H1 (cell line): Measurements from ENCODE around the gene DSCAM. TPM values are rescaled to one million over a fixed set of nuclear protein-coding genes. Genes with fewer than 3 reads are reported as not detected.

Experiments
- CTCF ChIA-PET: fragments of 300-600 bp; sonication (Branson Sonifier 250); formaldehyde crosslinking; loops from one replicate; lab custom pipeline; 2021; ENCODE audit not compliant: partially characterized antibody; lab: Charles Lee
- POLR2A ChIA-PET: fragments of 300-600 bp; sonication (Branson Sonifier 250); formaldehyde crosslinking; loops from one replicate; lab custom pipeline; 2021; ENCODE audit warnings: inconsistent platforms; ENCODE audit not compliant: partially characterized antibody; lab: Charles Lee
- DNase-seq, 2 experiments: peaks; one replicate each; pipeline versions ENCODE4 v3.0.0 to v3.0.0-alpha.2; 2010 to 2022; ENCODE audit warnings: low spot score in 2 of 2, low read depth in 1 of 2, mixed read lengths in 1 of 2
- FAIRE-seq: peaks from 2 replicates; lab custom pipeline; 2011; peaks lifted over from hg19 to GRCh38; lab: Jason Lieb, UNC
- H2AFZ ChIP-seq: 2 replicates; pipeline ENCODE4 v1.8.1; 2012; ENCODE audit warnings: low read length, inconsistent platforms
- H2AK5ac ChIP-seq: 2 replicates; pipeline ENCODE4 v1.6.1; 2013; ENCODE audit warnings: low read depth, low read length
- H2BK120ac ChIP-seq: replicated peaks from 2 replicates; pipeline ENCODE3; 2013; ENCODE audit warnings: low read depth, low read length, inconsistent platforms
- H2BK12ac ChIP-seq: 2 replicates; pipeline ENCODE4 v1.6.1; 2013; ENCODE audit warnings: low read depth, low read length
- H2BK15ac ChIP-seq: 2 replicates; pipeline ENCODE4 v1.6.1; 2013; ENCODE audit warnings: low read length
- H2BK20ac ChIP-seq: 2 replicates; pipeline ENCODE4 v1.6.1; 2013; ENCODE audit warnings: low read length
- H2BK5ac ChIP-seq: 2 replicates; pipeline ENCODE4 v1.6.1; 2013; ENCODE audit warnings: low read depth, low read length
- H3K14ac ChIP-seq: 2 replicates; pipeline ENCODE4 v1.6.1; 2013; ENCODE audit warnings: inconsistent platforms; ENCODE audit not compliant: insufficient read length
- H3K18ac ChIP-seq: 2 replicates; pipeline ENCODE4 v1.6.1; 2013; ENCODE audit warnings: low read length; ENCODE audit errors: extremely low read depth
- H3K23ac ChIP-seq: 2 replicates; pipeline ENCODE4 v1.6.1; 2013; ENCODE audit warnings: inconsistent platforms; ENCODE audit not compliant: insufficient read length
- H3K23me2 ChIP-seq: 2 replicates; pipeline ENCODE4 v1.6.1; 2013; ENCODE audit warnings: low read depth, low read length
- H3K27ac ChIP-seq: 2 replicates; pipeline ENCODE4 v1.6.1; 2011; ENCODE audit warnings: low read depth, low read length, inconsistent platforms
- H3K27me3 ChIP-seq, 4 experiments: replicated peaks in 1 of 4; 1 replicate in 1 of 4; 2 replicates in 3 of 4; pipeline versions ENCODE4 v1.6.1 to v1.8.1; 2011 to 2013; ENCODE audit warnings: low read length in 3 of 4, mild to moderate bottlenecking in 3 of 4, inconsistent platforms in 2 of 4, mixed read lengths in 2 of 4, moderate library complexity in 1 of 4; ENCODE audit not compliant: control insufficient read depth in 3 of 4, insufficient read depth in 3 of 4; ENCODE audit errors: extremely low read depth in 1 of 4
- H3K36me3 ChIP-seq, 4 experiments: 2 replicates each; pipeline versions ENCODE4 v1.6.1 to v1.8.1; 2011 to 2013; ENCODE audit warnings: mild to moderate bottlenecking in 4 of 4, low read length in 3 of 4, moderate library complexity in 2 of 4, control low read depth in 1 of 4, inconsistent platforms in 1 of 4; ENCODE audit not compliant: insufficient read depth in 4 of 4, control insufficient read depth in 2 of 4
- H3K4ac ChIP-seq: replicated peaks from 2 replicates; pipeline ENCODE3; 2013; ENCODE audit warnings: low read length, low read depth, mixed read lengths, inconsistent platforms; ENCODE audit not compliant: insufficient read length
- H3K4me1 ChIP-seq, 4 experiments: replicated peaks in 1 of 4; 1 replicate in 1 of 4; 2 replicates in 3 of 4; pipeline versions ENCODE4 v1.6.1 to v1.8.1; 2011 to 2013; ENCODE audit warnings: low read length in 3 of 4, inconsistent platforms in 2 of 4, mixed read lengths in 1 of 4; ENCODE audit not compliant: insufficient read depth in 4 of 4, control insufficient read depth in 3 of 4
- H3K4me2 ChIP-seq, 2 experiments: 2 replicates each; pipeline versions ENCODE4 v1.6.1 to v1.8.1; 2011 to 2013; ENCODE audit warnings: low read depth in 2 of 2, low read length in 2 of 2, control low read depth in 1 of 2, inconsistent platforms in 1 of 2, mild to moderate bottlenecking in 1 of 2; ENCODE audit not compliant: insufficient read depth in 1 of 2
- H3K4me3 ChIP-seq, 4 experiments: fragments of 200-600, 300-600 bp in 1 of 4; sonication (generic), shearing (Covaris generic), sonication (Bioruptor Twin) in 1 of 4; 2 replicates each; pipeline versions ENCODE4 v1.5.1 to v1.8.1; 2011 to 2016; ENCODE audit warnings: low read length in 4 of 4, low read depth in 3 of 4, control low read depth in 2 of 4, inconsistent platforms in 2 of 4, mild to moderate bottlenecking in 2 of 4, mixed read lengths in 1 of 4, moderate library complexity in 1 of 4; ENCODE audit not compliant: insufficient read depth in 2 of 4; ENCODE audit errors: extremely low read depth in 1 of 4
- H3K56ac ChIP-seq: replicated peaks from 2 replicates; pipeline ENCODE3; 2013; ENCODE audit warnings: low read depth, mild to moderate bottlenecking, mixed read lengths, low read length, inconsistent platforms; ENCODE audit not compliant: insufficient read length
- H3K79me1 ChIP-seq: 2 replicates; pipeline ENCODE4 v1.6.1; 2013; ENCODE audit warnings: low read depth, low read length, control low read depth
- H3K79me2 ChIP-seq, 2 experiments: 2 replicates each; pipeline versions ENCODE4 v1.6.1 to v1.8.1; 2012 to 2013; ENCODE audit warnings: low read length in 2 of 2, mild to moderate bottlenecking in 2 of 2, inconsistent platforms in 1 of 2; ENCODE audit not compliant: insufficient read depth in 2 of 2, control insufficient read depth in 1 of 2
- H3K9ac ChIP-seq, 4 experiments: replicated peaks in 1 of 4; 1 replicate in 1 of 4; 2 replicates in 3 of 4; pipeline versions ENCODE4 v1.6.1 to v1.8.1; 2011 to 2013; ENCODE audit warnings: low read depth in 3 of 4, low read length in 3 of 4, control low read depth in 2 of 4, mild to moderate bottlenecking in 2 of 4, moderate library complexity in 2 of 4, inconsistent platforms in 1 of 4; ENCODE audit errors: extremely low read depth in 1 of 4
- H3K9me3 ChIP-seq, 2 experiments: 2 replicates each; pipeline versions ENCODE4 v1.6.1 to v1.8.1; 2012 to 2013; ENCODE audit warnings: mild to moderate bottlenecking in 2 of 2, moderate library complexity in 2 of 2, control low read depth in 1 of 2, inconsistent platforms in 1 of 2, low read depth in 1 of 2, low read length in 1 of 2, mixed read lengths in 1 of 2; ENCODE audit not compliant: insufficient read depth in 2 of 2
- H4K20me1 ChIP-seq, 2 experiments: replicated peaks in 1 of 2; 2 replicates each; pipeline versions ENCODE3 to v1.8.1; 2011 to 2013; ENCODE audit warnings: inconsistent platforms in 2 of 2, low read length in 2 of 2, mild to moderate bottlenecking in 1 of 2; ENCODE audit not compliant: insufficient read depth in 2 of 2, control insufficient read depth in 1 of 2
- H4K5ac ChIP-seq: 2 replicates; pipeline ENCODE4 v1.6.1; 2013; ENCODE audit warnings: low read length, low read depth, mixed read lengths, inconsistent platforms; ENCODE audit not compliant: insufficient read length
- H4K8ac ChIP-seq: 2 replicates; pipeline ENCODE4 v1.8.0; 2013; ENCODE audit warnings: mild to moderate bottlenecking, moderate library complexity, low read length, inconsistent platforms; ENCODE audit not compliant: insufficient read depth; ENCODE audit errors: extremely low read depth
- H4K91ac ChIP-seq: replicated peaks from 2 replicates; pipeline ENCODE3; 2013; ENCODE audit warnings: low read length, mixed read lengths, inconsistent platforms; ENCODE audit not compliant: insufficient read length
- NRF1 ChIP-seq: IDR thresholded peaks from 2 replicates; pipeline ENCODE4 v1.6.1; 2011; ENCODE audit warnings: mild to moderate bottlenecking, low read depth, low read length, improper control_type of control experiment
- SRF ChIP-seq: IDR thresholded peaks from 2 replicates; pipeline ENCODE4 v1.6.1; 2011; ENCODE audit warnings: mild to moderate bottlenecking, low read depth, low read length, moderate library complexity
- WGBS, 2 experiments: shearing (Covaris generic) in 1 of 2; methylation state at CpG; one replicate each; pipeline versions ENCODE4 v1.1.6 to v1.1.7; 2013 to 2015; ENCODE audit warnings: low lambda C conversion rate in 2 of 2, mixed read lengths in 2 of 2, inconsistent platforms in 1 of 2, low coverage in 1 of 2, missing lambda C conversion rate in 1 of 2; ENCODE audit not compliant: insufficient replicate concordance in 2 of 2, insufficient coverage in 1 of 2, insufficient read length in 1 of 2; ENCODE audit errors: extremely low coverage in 1 of 2, missing lambda C conversion rate in 1 of 2; 5-methylcytosine and 5-hydroxymethylcytosine counted together
- polyA plus RNA-seq, 7 experiments: library from polyadenylated mRNA; depleted of rRNA in 3 of 7; stranded (reverse) in 5 of 7; unstranded in 2 of 7; fragments of >200 nt in 5 of 7; fragments of 200-250 nt in 2 of 7; gene quantifications; 1 replicate in 5 of 7; 2 replicates in 1 of 7; 4 replicates in 1 of 7; pipeline versions ENCODE4 v1.2.1 to v1.2.3, GENCODE V29; 2011 to 2013; ENCODE audit warnings: missing spikeins in 2 of 7, mixed read lengths in 2 of 7
- total RNA-seq: library from RNA; stranded (reverse); fragmentation: NEBNext Ultra II Directional; extraction: Animal tissue kit (Norgen Biotek cat#: 25700); gene quantifications from 2 replicates; pipeline ENCODE4 v1.2.1, GENCODE V29; 2021
- TF ChIP-seq, protein P1 (sequence below): IDR thresholded peaks from 2 replicates; pipeline ENCODE4 v1.6.1; 2012; ENCODE audit warnings: inconsistent platforms

The DSCAM gene
- total and polyA plus RNA-seq, 2 of the 8 experiments (the other 6 are each of a cell fraction or from before 2014, with no cell fraction given), result 0.02 to 0.15 TPM

DNA sequence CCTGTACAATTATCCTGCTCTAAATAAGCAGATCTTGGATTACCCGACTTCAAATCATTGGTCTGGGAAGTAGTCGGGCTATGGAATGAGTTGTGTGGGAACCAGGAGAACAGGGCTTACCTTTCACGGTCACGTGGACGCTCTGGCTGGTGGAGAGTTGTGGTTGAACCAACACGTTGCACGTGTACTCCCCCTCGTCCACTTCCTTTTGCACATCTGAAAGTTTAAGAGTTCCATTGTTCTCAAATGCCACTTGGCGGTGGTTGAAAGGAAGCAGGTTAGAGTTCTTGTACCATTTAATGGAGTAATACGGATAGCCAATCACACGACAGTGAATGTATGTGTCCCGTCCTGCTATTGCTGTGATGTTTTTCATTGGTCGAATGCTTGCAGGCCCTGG lies 509.0 kb downstream of the DSCAM start:
- Histone ChIP-seq H4K91ac (no peak overlapping the region), H3K4ac (no peak overlapping the region), H4K8ac (no peak overlapping the region), H3K23me2 (no peaks in the 10 kb centered on the region), H2BK20ac (no peak overlapping the region), H2AK5ac (no peak overlapping the region), H3K79me2 (no peaks in the 10 kb centered on the region), H3K36me3 (no peaks in the 10 kb centered on the region), H3K56ac (no peak overlapping the region), H3K18ac (no peak overlapping the region), H2BK12ac (no peak overlapping the region), H3K27me3 (peaks cover 6 to 23% (median 15%) of the 10 kb centered on the region in 4 experiments; a peak in 5 of 7 replicates), H3K9me3 (no peaks in the 10 kb centered on the region), H4K20me1 (no peaks in the 10 kb centered on the region), H2BK15ac (no peak overlapping the region), H2BK5ac (no peak overlapping the region), H3K27ac (no peak overlapping the region)
- CTCF ChIA-PET, result no interaction called here
- no peak for DNase-seq
- TF ChIP-seq NRF1 (no peak), SRF (no peak)
- TF ChIP-seq, protein P1, sequence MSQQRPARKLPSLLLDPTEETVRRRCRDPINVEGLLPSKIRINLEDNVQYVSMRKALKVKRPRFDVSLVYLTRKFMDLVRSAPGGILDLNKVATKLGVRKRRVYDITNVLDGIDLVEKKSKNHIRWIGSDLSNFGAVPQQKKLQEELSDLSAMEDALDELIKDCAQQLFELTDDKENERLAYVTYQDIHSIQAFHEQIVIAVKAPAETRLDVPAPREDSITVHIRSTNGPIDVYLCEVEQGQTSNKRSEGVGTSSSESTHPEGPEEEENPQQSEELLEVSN, result no peak
- TF ChIP-seq, all 59 proteins: peak for 0
- no peak overlapping the region for H3K9ac ChIP-seq
- POLR2A ChIA-PET, result no interaction called here
- no peak overlapping the region for H3K4me3 ChIP-seq
- H3K23ac ChIP-seq, result no peak overlapping the region
- no peaks in the 10 kb centered on the region; the same call in 1 of the 2 replicates for H3K79me1 ChIP-seq
- peaks cover 0 to 3% (median 2%) of the 10 kb centered on the region in 4 experiments; a peak in 3 of 7 replicates for H3K4me1 ChIP-seq
- 98% methylated on average over 13 of the region's 13 CpGs; no CpG with 5 or more reads in 1 of the 2 experiments for whole genome bisulfite sequencing, 2 experiments
- H4K5ac ChIP-seq, result no peak overlapping the region
- no peak overlapping the region for H2AFZ ChIP-seq
- no peak for FAIRE-seq
- H3K4me2 ChIP-seq, result no peak overlapping the region
- no peak overlapping the region for H2BK120ac ChIP-seq
- no peak overlapping the region for H3K14ac ChIP-seq
